H9 (cell line): ENCODE results near the gene SLC27A6. TPM values are rescaled to one million over a fixed set of nuclear protein-coding genes. Genes with fewer than 3 reads are reported as not detected.

ENCODE experiments used
- DNase-seq: peaks from one replicate; pipeline ENCODE4 v3.0.0-alpha.2; 2017
- H2AFZ ChIP-seq: one replicate; pipeline ENCODE4 v1.6.1; 2013; ENCODE audit warnings: mild to moderate bottlenecking, low read length, control low read depth, moderate library complexity
- H2AK5ac ChIP-seq: 2 replicates; pipeline ENCODE4 v1.6.1; 2013; ENCODE audit warnings: low read length, control low read depth, mixed read lengths; ENCODE audit not compliant: insufficient read length
- H2BK120ac ChIP-seq: one replicate; pipeline ENCODE4 v1.6.1; 2013; ENCODE audit warnings: low read depth, mild to moderate bottlenecking, low read length, control low read depth, inconsistent platforms; ENCODE audit not compliant: poor library complexity, severe bottlenecking
- H2BK12ac ChIP-seq: 2 replicates; pipeline ENCODE4 v1.6.1; 2013; ENCODE audit warnings: low read length, control low read depth, mixed read lengths, low read depth; ENCODE audit not compliant: insufficient read length
- H2BK15ac ChIP-seq: 2 replicates; pipeline ENCODE4 v1.6.1; 2013; ENCODE audit warnings: low read depth, low read length, control low read depth
- H2BK20ac ChIP-seq: one replicate; pipeline ENCODE4 v1.6.1; 2013; ENCODE audit warnings: low read depth, mild to moderate bottlenecking, low read length, control low read depth, inconsistent platforms; ENCODE audit not compliant: poor library complexity, severe bottlenecking
- H2BK5ac ChIP-seq: 2 replicates; pipeline ENCODE4 v1.6.1; 2013; ENCODE audit warnings: low read length, control low read depth, mixed read lengths; ENCODE audit not compliant: insufficient read length
- H3K14ac ChIP-seq: 2 replicates; pipeline ENCODE4 v1.6.1; 2013; ENCODE audit warnings: low read length, control low read depth; ENCODE audit not compliant: insufficient read depth
- H3K18ac ChIP-seq: 2 replicates; pipeline ENCODE4 v1.6.1; 2013; ENCODE audit warnings: low read depth, mild to moderate bottlenecking, mixed read lengths, low read length, control low read depth; ENCODE audit not compliant: insufficient read length
- H3K23ac ChIP-seq: 2 replicates; pipeline ENCODE4 v1.6.1; 2013; ENCODE audit warnings: low read length, control low read depth, mixed read lengths, low read depth; ENCODE audit not compliant: insufficient read length
- H3K23me2 ChIP-seq: 2 replicates; pipeline ENCODE4 v1.6.1; 2013; ENCODE audit warnings: low read depth, mild to moderate bottlenecking, mixed read lengths, low read length, control low read depth; ENCODE audit not compliant: insufficient read length, poor library complexity, severe bottlenecking
- H3K27ac ChIP-seq: 2 replicates; pipeline ENCODE4 v1.5.1; 2013; ENCODE audit warnings: low read length, control low read depth, mixed read lengths, low read depth; ENCODE audit not compliant: insufficient read length
- H3K27me3 ChIP-seq: 2 replicates; pipeline ENCODE4 v1.6.1; 2013; ENCODE audit warnings: low read length, control low read depth, inconsistent platforms; ENCODE audit not compliant: insufficient read depth
- H3K4ac ChIP-seq: 2 replicates; pipeline ENCODE4 v1.6.1; 2013; ENCODE audit warnings: low read depth, mild to moderate bottlenecking, control low read depth, inconsistent platforms, low read length, moderate library complexity
- H3K4me1 ChIP-seq: 2 replicates; pipeline ENCODE4 v1.6.1; 2013; ENCODE audit warnings: low read length, control low read depth, inconsistent platforms; ENCODE audit not compliant: insufficient read depth
- H3K4me2 ChIP-seq: 2 replicates; pipeline ENCODE4 v1.6.1; 2013; ENCODE audit warnings: low read length, control low read depth, mixed read lengths; ENCODE audit not compliant: insufficient read length, insufficient read depth
- H3K56ac ChIP-seq: 2 replicates; pipeline ENCODE4 v1.6.1; 2013; ENCODE audit warnings: low read depth, mild to moderate bottlenecking, mixed read lengths, low read length, control low read depth; ENCODE audit not compliant: insufficient read length
- H3K79me1 ChIP-seq: 2 replicates; pipeline ENCODE4 v1.6.1; 2013; ENCODE audit warnings: low read depth, mild to moderate bottlenecking, moderate library complexity, low read length, control low read depth, inconsistent platforms; ENCODE audit not compliant: insufficient read depth, poor library complexity, severe bottlenecking
- H3K79me2 ChIP-seq: 2 replicates; pipeline ENCODE4 v1.6.1; 2013; ENCODE audit warnings: low read length, control low read depth, inconsistent platforms; ENCODE audit not compliant: insufficient read depth
- H3K9ac ChIP-seq: 2 replicates; pipeline ENCODE4 v1.6.1; 2013; ENCODE audit warnings: low read length, control low read depth, mixed read lengths; ENCODE audit not compliant: insufficient read length; ENCODE audit errors: extremely low read depth
- H3K9me3 ChIP-seq: one replicate; pipeline ENCODE4 v1.6.1; 2013; ENCODE audit warnings: low read depth, low read length, inconsistent platforms; ENCODE audit not compliant: control insufficient read depth
- H3T11ph ChIP-seq: one replicate; pipeline ENCODE4 v1.6.1; 2013; ENCODE audit warnings: mild to moderate bottlenecking, low read length, control low read depth, inconsistent platforms
- H4K20me1 ChIP-seq: one replicate; pipeline ENCODE4 v1.6.1; 2013; ENCODE audit not compliant: control insufficient read depth, insufficient read length, insufficient read depth
- H4K5ac ChIP-seq: 2 replicates; pipeline ENCODE4 v1.6.1; 2013; ENCODE audit warnings: low read depth, mild to moderate bottlenecking, mixed read lengths, low read length, control low read depth; ENCODE audit not compliant: insufficient read length
- H4K8ac ChIP-seq: replicated peaks from 2 replicates; pipeline ENCODE4 v1.6.1; 2013; ENCODE audit warnings: low read length, control low read depth, mixed read lengths, low read depth; ENCODE audit not compliant: insufficient read length
- H4K91ac ChIP-seq: 2 replicates; pipeline ENCODE4 v1.6.1; 2013; ENCODE audit warnings: low read depth, mild to moderate bottlenecking, moderate library complexity, mixed read lengths, low read length, control low read depth; ENCODE audit not compliant: insufficient read length
- H3K27ac Mint-ChIP-seq, 3 experiments: 2 replicates in 2 of 3; 3 replicates in 1 of 3; pipeline ENCODE4 v1.8.0; 2020 to 2021; ENCODE audit warnings: mixed read lengths in 3 of 3, mild to moderate bottlenecking in 1 of 3, moderate library complexity in 1 of 3
- H3K27me3 Mint-ChIP-seq: 2 replicates; pipeline ENCODE4 v1.8.0; 2021; ENCODE audit warnings: low read depth, mild to moderate bottlenecking, moderate library complexity, mixed read lengths
- H3K36me3 Mint-ChIP-seq, 3 experiments: 2 replicates in 2 of 3; 3 replicates in 1 of 3; pipeline ENCODE4 v1.8.0; 2020 to 2021; ENCODE audit warnings: low read depth in 3 of 3, mixed read lengths in 3 of 3; ENCODE audit not compliant: insufficient read depth in 1 of 3
- H3K4me1 Mint-ChIP-seq, 2 experiments: 2 replicates each; pipeline ENCODE4 v1.8.0; 2020; ENCODE audit warnings: mixed read lengths in 2 of 2
- H3K4me3 Mint-ChIP-seq, 2 experiments: 2 replicates in 1 of 2; 3 replicates in 1 of 2; pipeline ENCODE4 v1.8.0; 2020 to 2021; ENCODE audit warnings: mild to moderate bottlenecking in 2 of 2, mixed read lengths in 2 of 2, moderate library complexity in 1 of 2
- H3K9me3 Mint-ChIP-seq, 2 experiments: 2 replicates in 1 of 2; 3 replicates in 1 of 2; pipeline ENCODE4 v1.8.0; 2020; ENCODE audit warnings: mild to moderate bottlenecking in 2 of 2, mixed read lengths in 2 of 2, moderate library complexity in 1 of 2
- CTCF ChIP-seq: fragments of 200-600 bp; sonication (generic); conservative IDR thresholded peaks from 3 replicates; pipeline ENCODE4 v1.8.0; 2021; ENCODE audit warnings: antibody characterized with exemption, mild to moderate bottlenecking
- WGBS: extraction: QIAGEN DNeasy Blood & Tissue Kit; methylation state at CpG from one replicate; pipeline ENCODE4 v1.1.7; 2013; ENCODE audit warnings: missing lambda C conversion rate, low lambda C conversion rate, mixed read lengths; ENCODE audit not compliant: insufficient read length; ENCODE audit errors: extremely low coverage; 5-methylcytosine and 5-hydroxymethylcytosine counted together
- total RNA-seq: library from RNA; stranded (reverse); gene quantifications from 2 replicates; pipeline ENCODE4 v1.2.1, GENCODE V29; 2021

Gene SLC27A6
- total RNA-seq, 1 experiment from 2014 or later, result 3.0 TPM

GRCh38 chr5:129014185-129014584 lies 48.9 kb downstream of the SLC27A6 start:
- H3T11ph ChIP-seq, result no peak overlapping the region
- H3K56ac ChIP-seq, result no peak overlapping the region
- no peak overlapping the region for H4K91ac ChIP-seq
- H3K79me1 ChIP-seq, result no peaks in the 10 kb centered on the region
- no peak overlapping the region for H2BK12ac ChIP-seq
- no peaks in the 10 kb centered on the region for H3K4me1 ChIP-seq
- DNase-seq, result no peak
- H3K9ac ChIP-seq, result no peak overlapping the region
- TF ChIP-seq CTCF, result no peak
- H3K14ac ChIP-seq, result no peak overlapping the region
- no peaks in the 10 kb centered on the region for H3K79me2 ChIP-seq
- H3K4me3 Mint-ChIP-seq, result no peak overlapping the region
- no peak overlapping the region for H3K23ac ChIP-seq
- no peaks in the 10 kb centered on the region for H3K4me1 Mint-ChIP-seq
- H3K9me3 Mint-ChIP-seq, result no peaks in the 10 kb centered on the region; a peak in 1 of 5 replicates
- H3K27me3 Mint-ChIP-seq, result no peaks in the 10 kb centered on the region
- no peak overlapping the region for H3K27ac ChIP-seq
- no peak overlapping the region for H2AFZ ChIP-seq
- H3K27ac Mint-ChIP-seq, result no peak overlapping the region
- H2BK15ac ChIP-seq, result no peak overlapping the region
- no peaks in the 10 kb centered on the region for H3K9me3 ChIP-seq
- no CpG with 5 or more reads among the region's 4 CpGs for WGBS
- no peak overlapping the region for H2BK120ac ChIP-seq
- H3K4me2 ChIP-seq, result no peak overlapping the region
- no peak overlapping the region for H4K5ac ChIP-seq
- no peak overlapping the region for H4K8ac ChIP-seq
- H3K36me3 Mint-ChIP-seq, result no peaks in the 10 kb centered on the region
- no peak overlapping the region for H2BK5ac ChIP-seq
- no peak overlapping the region for H2BK20ac ChIP-seq
- H3K4ac ChIP-seq, result no peak overlapping the region
- H3K18ac ChIP-seq, result no peak overlapping the region
- no peaks in the 10 kb centered on the region for H3K23me2 ChIP-seq
- no peaks in the 10 kb centered on the region for H3K27me3 ChIP-seq
- H2AK5ac ChIP-seq, result no peak overlapping the region
- H4K20me1 ChIP-seq, result no peaks in the 10 kb centered on the region
